MM.1S (cell line): ENCODE data around the gene DIP2C.

Source experiments
- EZH2 ChIP-seq: fragments of 300-600 bp; sonication (generic); optimal IDR thresholded peaks from 2 replicates; pipeline ENCODE3; 2017; ENCODE audit warnings: low read depth, mild to moderate bottlenecking, antibody characterized with exemption, low read length, mixed read lengths
- EZH2phosphoT487 ChIP-seq: fragments of 300-600 bp; sonication (generic); IDR thresholded peaks from 2 replicates; pipeline ENCODE4 v1.6.1; 2018; ENCODE audit warnings: antibody characterized with exemption, low read length
- TF ChIP-seq, protein P1 (sequence below): fragments of 300-600 bp; sonication (generic); IDR thresholded peaks from 2 replicates; pipeline ENCODE4 v1.5.1; 2016; ENCODE audit warnings: antibody characterized with exemption, low read length, mixed read lengths

- TF ChIP-seq, protein P1, sequence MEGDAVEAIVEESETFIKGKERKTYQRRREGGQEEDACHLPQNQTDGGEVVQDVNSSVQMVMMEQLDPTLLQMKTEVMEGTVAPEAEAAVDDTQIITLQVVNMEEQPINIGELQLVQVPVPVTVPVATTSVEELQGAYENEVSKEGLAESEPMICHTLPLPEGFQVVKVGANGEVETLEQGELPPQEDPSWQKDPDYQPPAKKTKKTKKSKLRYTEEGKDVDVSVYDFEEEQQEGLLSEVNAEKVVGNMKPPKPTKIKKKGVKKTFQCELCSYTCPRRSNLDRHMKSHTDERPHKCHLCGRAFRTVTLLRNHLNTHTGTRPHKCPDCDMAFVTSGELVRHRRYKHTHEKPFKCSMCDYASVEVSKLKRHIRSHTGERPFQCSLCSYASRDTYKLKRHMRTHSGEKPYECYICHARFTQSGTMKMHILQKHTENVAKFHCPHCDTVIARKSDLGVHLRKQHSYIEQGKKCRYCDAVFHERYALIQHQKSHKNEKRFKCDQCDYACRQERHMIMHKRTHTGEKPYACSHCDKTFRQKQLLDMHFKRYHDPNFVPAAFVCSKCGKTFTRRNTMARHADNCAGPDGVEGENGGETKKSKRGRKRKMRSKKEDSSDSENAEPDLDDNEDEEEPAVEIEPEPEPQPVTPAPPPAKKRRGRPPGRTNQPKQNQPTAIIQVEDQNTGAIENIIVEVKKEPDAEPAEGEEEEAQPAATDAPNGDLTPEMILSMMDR = no peak
- no peak for TF ChIP-seq EZH2phosphoT487
- no peak for TF ChIP-seq EZH2
Observed at GRCh38 chr10:662686-663465, 26.6 kb downstream of the DIP2C start.
